GM12864 (cell line): ENCODE data around the gene SLC43A3.

Experiments used
- DNase-seq: peaks from one replicate; pipeline ENCODE4 v3.0.0-alpha.2; 2011; ENCODE audit warnings: low read depth
- H3K4me3 ChIP-seq: 2 replicates; pipeline ENCODE4 v1.5.1; 2011; ENCODE audit warnings: mild to moderate bottlenecking, low read depth, low read length, control low read depth
- TF ChIP-seq, protein P1 (sequence below): IDR thresholded peaks from 2 replicates; pipeline ENCODE4 v1.5.1; 2011; ENCODE audit warnings: low read depth, mild to moderate bottlenecking, moderate library complexity, low read length, control low read depth, inconsistent platforms; ENCODE audit errors: missing control alignments

SLC43A3 gene

DNA sequence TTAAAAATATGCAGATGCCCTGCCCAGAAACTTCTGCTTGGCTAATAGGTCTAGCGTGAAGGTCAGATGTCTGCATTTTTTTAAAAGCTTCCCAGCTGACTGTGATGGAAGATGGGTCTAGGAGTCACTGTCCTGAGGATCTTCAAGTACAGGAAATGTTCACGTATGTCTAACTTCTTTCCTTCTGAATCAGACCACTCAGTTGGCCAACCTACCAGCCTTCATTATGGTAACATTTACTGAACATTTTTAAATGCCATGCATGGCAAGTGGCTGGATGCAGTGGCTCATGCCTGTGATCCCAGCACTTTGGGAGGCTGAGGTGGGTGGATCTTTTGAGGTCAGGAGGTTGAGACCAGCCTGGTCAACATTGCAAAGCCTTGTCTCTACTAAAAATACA is 35.4 kb downstream of the SLC43A3 start:
- DNase-seq: no peak
- TF ChIP-seq, protein P1, sequence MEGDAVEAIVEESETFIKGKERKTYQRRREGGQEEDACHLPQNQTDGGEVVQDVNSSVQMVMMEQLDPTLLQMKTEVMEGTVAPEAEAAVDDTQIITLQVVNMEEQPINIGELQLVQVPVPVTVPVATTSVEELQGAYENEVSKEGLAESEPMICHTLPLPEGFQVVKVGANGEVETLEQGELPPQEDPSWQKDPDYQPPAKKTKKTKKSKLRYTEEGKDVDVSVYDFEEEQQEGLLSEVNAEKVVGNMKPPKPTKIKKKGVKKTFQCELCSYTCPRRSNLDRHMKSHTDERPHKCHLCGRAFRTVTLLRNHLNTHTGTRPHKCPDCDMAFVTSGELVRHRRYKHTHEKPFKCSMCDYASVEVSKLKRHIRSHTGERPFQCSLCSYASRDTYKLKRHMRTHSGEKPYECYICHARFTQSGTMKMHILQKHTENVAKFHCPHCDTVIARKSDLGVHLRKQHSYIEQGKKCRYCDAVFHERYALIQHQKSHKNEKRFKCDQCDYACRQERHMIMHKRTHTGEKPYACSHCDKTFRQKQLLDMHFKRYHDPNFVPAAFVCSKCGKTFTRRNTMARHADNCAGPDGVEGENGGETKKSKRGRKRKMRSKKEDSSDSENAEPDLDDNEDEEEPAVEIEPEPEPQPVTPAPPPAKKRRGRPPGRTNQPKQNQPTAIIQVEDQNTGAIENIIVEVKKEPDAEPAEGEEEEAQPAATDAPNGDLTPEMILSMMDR: no peak
- no peak overlapping the region for H3K4me3 ChIP-seq

DNA sequence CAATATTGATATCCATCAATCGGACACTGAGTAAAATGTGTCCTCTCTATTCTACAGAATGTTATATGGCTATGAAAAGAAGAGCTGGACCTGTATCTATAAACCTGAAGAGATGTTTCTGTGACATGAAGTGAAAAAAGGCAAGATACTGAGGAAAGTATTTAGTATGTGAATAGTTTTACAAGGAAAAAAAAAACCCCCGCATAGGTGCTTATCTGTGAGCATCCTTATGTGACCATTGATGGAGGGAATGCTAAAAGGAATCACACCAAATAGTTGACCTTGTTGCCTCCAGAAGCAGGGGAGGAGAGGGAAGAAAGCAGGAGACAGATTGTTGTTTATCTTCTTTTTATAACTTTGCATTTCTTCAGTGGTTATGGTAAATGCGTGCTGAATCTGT is 35.8 kb downstream of the SLC43A3 start:
- TF ChIP-seq, protein P1: no peak
- no peak for DNase-seq
- no peak overlapping the region for H3K4me3 ChIP-seq

DNA sequence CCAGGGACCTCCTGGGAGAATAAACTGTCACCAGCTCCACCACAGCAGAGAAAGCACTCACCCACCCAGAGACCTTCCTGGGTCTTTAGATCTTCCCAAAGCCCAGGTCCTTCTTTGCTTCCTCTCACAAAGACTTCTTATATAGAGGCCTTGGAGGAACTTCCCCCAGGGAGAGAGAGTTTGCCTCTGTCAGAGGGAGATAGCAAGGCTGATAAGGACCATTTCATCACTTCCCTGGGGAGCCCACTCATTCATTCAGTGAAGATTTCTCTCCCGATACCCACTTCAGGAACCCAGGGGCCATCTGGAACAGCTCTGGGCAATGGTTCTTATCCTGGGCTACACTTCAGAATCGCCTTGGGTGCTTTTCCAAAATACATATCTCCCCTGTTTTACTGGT is 36.4 kb downstream of the SLC43A3 start, which contains the start of gene PRG2:
Gene PRG2, minus strand, starts transcription at position 116 of the 400 bp plus-strand sequence. CDS start 706 bp downstream, outside the sequence.
- no peak for DNase-seq
- H3K4me3 ChIP-seq: no peak within 1 kb of the TSS
- TF ChIP-seq, protein P1: no peak

DNA sequence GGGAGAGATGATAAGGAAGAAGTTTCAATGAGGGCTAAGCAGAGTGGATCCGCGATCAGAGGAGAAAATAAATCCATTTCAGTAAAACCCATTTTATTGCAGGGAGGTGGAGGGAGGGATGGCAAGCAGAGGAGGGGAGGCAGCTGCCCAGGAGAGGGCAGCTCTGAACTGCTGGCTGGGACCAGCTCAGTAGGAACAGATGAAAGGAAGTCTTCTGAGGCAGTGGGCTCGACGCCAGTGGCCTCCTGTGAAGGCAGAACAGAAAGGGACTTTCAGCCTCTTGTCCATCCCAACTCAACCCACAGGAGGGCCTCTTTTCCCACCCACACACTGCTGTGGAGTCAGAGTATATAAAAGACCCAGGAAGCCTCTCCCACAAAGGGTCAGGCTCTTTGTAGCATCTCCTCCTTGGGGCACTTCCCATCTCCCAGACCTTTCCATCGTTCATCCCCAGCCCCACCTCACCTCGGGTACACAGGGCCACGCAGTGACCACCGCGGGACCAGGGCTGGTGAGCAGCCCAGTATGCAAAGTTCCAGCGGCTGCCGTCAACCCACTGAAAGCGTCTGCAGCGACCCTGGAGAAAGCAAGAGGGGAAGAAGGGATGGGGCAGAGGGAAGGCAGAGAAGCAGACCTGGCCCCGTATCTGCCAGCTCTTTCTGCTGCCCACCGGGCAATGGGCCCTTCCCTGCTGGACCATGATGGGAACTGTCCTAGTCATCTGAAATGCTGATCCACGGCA is 39.5 kb downstream of the SLC43A3 start:
- TF ChIP-seq, protein P1: no peak
- DNase-seq: no peak
- H3K4me3 ChIP-seq: no peak overlapping the region

DNA sequence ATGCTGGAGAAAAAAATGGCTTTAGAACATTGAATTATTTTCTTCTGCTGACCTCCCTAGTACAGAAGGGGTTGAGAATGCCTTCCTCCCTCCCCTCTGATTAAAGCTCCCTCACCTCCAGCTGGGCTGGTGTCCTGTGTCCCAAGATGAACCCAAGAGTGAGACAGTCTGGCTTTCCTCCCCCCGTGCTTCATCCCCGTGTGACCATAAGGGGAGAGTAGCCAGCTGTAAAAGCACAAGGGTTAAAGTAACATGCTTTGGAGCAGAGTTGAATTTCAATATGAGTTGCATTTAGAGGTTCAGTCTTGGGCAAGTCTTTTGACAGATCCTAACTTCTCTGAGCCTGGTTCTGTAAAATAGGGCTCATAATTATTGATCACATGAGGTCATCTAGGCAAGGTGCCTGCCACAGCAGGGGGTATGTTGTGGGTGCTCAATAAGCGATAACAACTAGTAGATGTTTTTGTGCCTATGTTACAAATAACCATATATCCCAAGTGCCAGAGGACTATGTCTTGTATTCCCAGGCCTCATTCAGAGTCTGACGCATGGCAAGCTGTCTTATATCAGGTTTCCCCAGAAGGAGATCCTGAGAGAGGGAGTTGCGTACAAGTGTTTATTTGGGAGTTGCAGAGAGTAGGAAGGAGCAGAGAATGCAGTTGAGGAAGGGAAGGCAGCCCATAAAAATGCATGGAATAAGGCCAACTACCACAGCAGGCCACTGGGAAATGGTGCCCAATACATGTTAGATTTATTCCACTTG is 40.6 kb downstream of the SLC43A3 start:
- TF ChIP-seq, protein P1: no peak
- no peak overlapping the region for H3K4me3 ChIP-seq
- DNase-seq: no peak

DNA sequence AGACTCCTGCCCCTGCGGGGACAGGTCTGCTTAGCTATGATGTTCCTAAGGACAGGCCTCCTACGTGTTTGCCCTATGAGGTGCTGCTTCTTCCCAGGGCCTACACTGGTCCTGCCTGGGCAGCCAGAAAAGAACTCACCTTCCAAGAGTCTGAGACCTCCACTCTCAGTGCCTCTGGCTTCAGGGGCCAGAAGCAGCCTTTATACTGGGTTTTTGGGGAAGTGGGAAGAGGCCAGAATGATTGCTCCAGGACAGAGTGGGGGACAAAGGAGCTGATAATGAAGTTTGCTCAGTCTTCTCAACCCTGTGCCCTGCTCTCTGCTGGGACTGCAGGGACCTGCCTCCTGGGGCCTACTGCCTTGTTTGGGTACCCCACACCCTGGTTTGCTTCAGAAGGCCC is 45.9 kb downstream of the SLC43A3 start, which contains the start of gene PRG3:
Gene PRG3, minus strand, starts transcription at position 176 of the 400 bp plus-strand sequence. CDS start 442 bp downstream, outside the sequence.
- TF ChIP-seq, protein P1: no peak
- no peak within 1 kb of the TSS for H3K4me3 ChIP-seq
- no peak for DNase-seq
